Measurements from ENCODE around the gene LPXN.

- TF ChIP-seq, protein P1, sequence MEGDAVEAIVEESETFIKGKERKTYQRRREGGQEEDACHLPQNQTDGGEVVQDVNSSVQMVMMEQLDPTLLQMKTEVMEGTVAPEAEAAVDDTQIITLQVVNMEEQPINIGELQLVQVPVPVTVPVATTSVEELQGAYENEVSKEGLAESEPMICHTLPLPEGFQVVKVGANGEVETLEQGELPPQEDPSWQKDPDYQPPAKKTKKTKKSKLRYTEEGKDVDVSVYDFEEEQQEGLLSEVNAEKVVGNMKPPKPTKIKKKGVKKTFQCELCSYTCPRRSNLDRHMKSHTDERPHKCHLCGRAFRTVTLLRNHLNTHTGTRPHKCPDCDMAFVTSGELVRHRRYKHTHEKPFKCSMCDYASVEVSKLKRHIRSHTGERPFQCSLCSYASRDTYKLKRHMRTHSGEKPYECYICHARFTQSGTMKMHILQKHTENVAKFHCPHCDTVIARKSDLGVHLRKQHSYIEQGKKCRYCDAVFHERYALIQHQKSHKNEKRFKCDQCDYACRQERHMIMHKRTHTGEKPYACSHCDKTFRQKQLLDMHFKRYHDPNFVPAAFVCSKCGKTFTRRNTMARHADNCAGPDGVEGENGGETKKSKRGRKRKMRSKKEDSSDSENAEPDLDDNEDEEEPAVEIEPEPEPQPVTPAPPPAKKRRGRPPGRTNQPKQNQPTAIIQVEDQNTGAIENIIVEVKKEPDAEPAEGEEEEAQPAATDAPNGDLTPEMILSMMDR (conservative IDR thresholded peaks at IDR 0.05 in 1 of 2, IDR thresholded peaks at IDR 0.05 in 1 of 2; ENCODE audit: extremely low read depth in 1 of 2, insufficient read depth in 1 of 2, low read depth in 1 of 2, low read length in 2 of 2) = no peak
- no peak for TF ChIP-seq EZH2 (IDR thresholded peaks at IDR 0.05; ENCODE audit: borderline replicate concordance, low read length)
These were observed 77.2 kb downstream of the LPXN start for GRCh38 chr11:58498464-58498863.

All from mammary epithelial cell (primary cell).